Measurements from ENCODE around the gene HLA-DQA2.
"Not testable (repeated sequence)": the region's sequence is repeated elsewhere in the genome, so short reads cannot be mapped to it uniquely, and the experiment has no call there.

Gene HLA-DQA2

GRCh38 chr6:32752580-32752979 lies 11.4 kb downstream of the HLA-DQA2 start:
- in situ Hi-C loops (cut with HindIII; ENCODE audit: low pct_unique_long_range_greater_than_20kb, low sequenced_read_pairs): no loop called here
- DNase-seq (ENCODE audit: low read depth in 1 of 2, low spot score in 1 of 2): peak in 1 of 2 experiments; percentile 22

DNA sequence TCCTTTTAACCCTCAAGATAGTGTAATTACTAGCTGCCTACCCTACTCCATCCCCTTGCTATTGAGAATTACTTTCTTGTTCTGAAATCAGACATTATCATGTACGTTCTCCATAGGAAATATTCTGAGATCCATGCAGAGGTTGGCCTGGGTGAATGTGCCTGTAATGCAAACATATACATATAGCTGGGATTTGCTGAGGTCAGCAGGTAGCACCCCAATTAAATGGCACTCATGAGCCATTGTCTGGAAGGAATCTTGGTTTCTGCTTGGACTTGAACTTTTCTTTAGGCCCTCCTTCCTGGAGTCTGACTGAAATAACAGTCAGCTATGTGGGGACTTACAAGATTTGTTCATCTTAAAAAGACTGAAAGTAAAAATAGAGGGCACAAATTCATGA lies 18.5 kb downstream of the HLA-DQA2 start:
- in situ Hi-C loops (cut with HindIII; ENCODE audit: low pct_unique_long_range_greater_than_20kb, low sequenced_read_pairs): no loop called here
- DNase-seq (ENCODE audit: low read depth in 1 of 2, low spot score in 1 of 2): no peak

More at GRCh38 chr6:32752580-32752979, 11.4 kb downstream of the HLA-DQA2 start:
- TF ChIP-seq JUND (IDR thresholded peaks at IDR 0.05; ENCODE audit: low read depth): no peak

DNA sequence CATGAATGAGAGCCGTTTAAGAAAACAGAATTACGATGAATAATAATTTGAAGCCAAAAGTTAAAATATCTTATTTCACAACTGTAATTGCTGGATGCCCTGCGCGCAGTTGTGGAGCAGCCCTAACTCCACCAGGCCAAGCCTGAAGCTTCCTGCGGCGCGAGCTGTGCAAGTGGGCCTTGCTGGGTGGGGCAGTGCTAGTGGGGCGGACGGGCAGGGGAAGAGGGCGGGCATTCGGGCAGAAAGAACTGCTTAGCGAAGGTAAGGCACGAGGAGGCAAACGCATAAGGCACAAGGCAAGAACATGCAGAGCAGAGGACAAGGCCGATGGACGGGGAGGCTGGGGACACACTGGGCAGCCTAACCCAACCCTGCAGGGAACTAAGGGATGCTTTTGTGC lies 19.9 kb downstream of the HLA-DQA2 start:
- DNase-seq (ENCODE audit: low read depth in 1 of 2, low spot score in 1 of 2): no peak
- TF ChIP-seq JUND (IDR thresholded peaks at IDR 0.05; ENCODE audit: low read depth): no peak
- in situ Hi-C loops (cut with HindIII; ENCODE audit: low pct_unique_long_range_greater_than_20kb, low sequenced_read_pairs): no loop called here

More for the DNA sequence above, 18.5 kb downstream of the HLA-DQA2 start:
- no peak for TF ChIP-seq JUND (IDR thresholded peaks at IDR 0.05; ENCODE audit: low read depth)

DNA sequence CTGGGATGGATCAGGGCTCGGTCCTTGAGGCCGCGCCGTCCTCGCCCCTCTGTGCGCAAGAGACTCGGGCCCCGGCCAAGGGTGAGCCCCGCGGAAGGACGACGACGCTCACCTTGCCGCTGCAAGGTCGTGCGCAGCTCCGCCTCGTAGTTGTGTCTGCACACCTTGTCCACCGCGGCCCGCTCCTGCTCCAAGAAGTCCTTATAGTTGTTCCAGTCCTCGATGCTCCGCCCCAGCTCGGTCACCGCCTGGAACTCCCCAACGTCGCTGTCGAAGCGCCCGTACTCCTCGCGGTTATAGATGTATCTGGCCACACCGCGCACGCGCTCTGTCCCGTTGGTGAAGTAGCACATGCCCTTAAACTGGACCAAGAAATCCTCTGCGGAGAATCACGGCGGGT lies 20.4 kb downstream of the HLA-DQA2 start:
- in situ Hi-C loops (cut with HindIII; ENCODE audit: low pct_unique_long_range_greater_than_20kb, low sequenced_read_pairs): no loop called here
- no peak for DNase-seq (ENCODE audit: low read depth in 1 of 2, low spot score in 1 of 2)
- TF ChIP-seq JUND (IDR thresholded peaks at IDR 0.05; ENCODE audit: low read depth): no peak

- in situ Hi-C loops (cut with HindIII; ENCODE audit: low pct_unique_long_range_greater_than_20kb, low sequenced_read_pairs): no loop called here
- no peak for DNase-seq (ENCODE audit: low read depth in 1 of 2, low spot score in 1 of 2)
- TF ChIP-seq JUND (IDR thresholded peaks at IDR 0.05; ENCODE audit: low read depth): no peak
Observed at GRCh38 chr6:32763421-32763820, 22.2 kb downstream of the HLA-DQA2 start, which contains the start of gene HLA-DQB2. HLA-DQB2 (minus strand) TSS chr6:32763532; CDS start chr6:32763470, 62 bp downstream.

- in situ Hi-C loops (cut with HindIII; ENCODE audit: low pct_unique_long_range_greater_than_20kb, low sequenced_read_pairs): no loop called here
- DNase-seq (ENCODE audit: low read depth in 1 of 2, low spot score in 1 of 2): peak in 1 of 2 experiments; percentile 9
- TF ChIP-seq JUND (IDR thresholded peaks at IDR 0.05; ENCODE audit: low read depth): no peak
Observed at GRCh38 chr6:32764048-32764447, 22.9 kb downstream of the HLA-DQA2 start.

DNA sequence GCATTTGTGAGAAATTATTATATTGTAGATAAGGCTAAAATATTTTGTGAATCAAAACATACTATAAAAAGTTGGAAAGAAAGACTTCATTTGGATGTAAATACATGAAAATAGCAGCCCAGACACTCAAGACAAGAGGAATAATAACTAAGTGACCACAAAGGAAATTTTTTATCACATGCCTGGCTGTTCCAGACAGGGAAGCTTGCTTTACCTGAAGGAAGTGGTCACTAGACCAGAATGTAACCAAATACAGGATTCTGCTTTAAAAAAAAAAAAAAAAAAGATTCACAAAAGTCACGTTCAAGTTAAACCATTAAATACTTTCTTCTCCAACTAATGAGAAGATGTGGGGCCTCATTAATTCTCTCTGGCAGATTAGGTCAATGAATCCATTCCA lies 31.5 kb downstream of the HLA-DQA2 start:
- in situ Hi-C loops (cut with HindIII; ENCODE audit: low pct_unique_long_range_greater_than_20kb, low sequenced_read_pairs): no loop called here
- no peak for TF ChIP-seq JUND (IDR thresholded peaks at IDR 0.05; ENCODE audit: low read depth)
- DNase-seq (ENCODE audit: low read depth in 1 of 2, low spot score in 1 of 2): no peak

GRCh38 chr6:32774426-32774825 lies 33.2 kb downstream of the HLA-DQA2 start:
- no peak for TF ChIP-seq JUND (IDR thresholded peaks at IDR 0.05; ENCODE audit: low read depth)
- in situ Hi-C loops (cut with HindIII; ENCODE audit: low pct_unique_long_range_greater_than_20kb, low sequenced_read_pairs): no loop called here
- no peak for DNase-seq (ENCODE audit: low read depth in 1 of 2, low spot score in 1 of 2)

DNA sequence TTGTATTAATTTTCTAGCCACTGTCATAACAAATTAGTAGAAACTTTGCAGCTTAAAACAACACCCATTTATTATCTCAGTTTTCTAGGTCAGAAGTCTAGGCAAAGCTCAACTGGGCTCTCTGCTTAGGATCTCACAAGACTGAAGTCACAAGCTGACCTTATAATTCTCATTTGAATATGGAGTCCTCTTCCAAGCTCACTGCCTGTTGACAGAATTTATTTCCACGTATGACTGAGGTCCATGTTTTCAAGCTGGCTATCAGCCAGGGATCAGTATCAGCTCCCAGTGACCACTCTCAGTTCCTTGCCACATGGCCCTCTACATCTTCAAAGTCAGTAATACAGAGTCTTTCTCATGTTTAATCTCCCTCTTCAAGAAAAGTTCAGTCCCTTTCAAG lies 33.9 kb downstream of the HLA-DQA2 start:
- DNase-seq (ENCODE audit: low read depth in 1 of 2, low spot score in 1 of 2): no peak
- no peak for TF ChIP-seq JUND (IDR thresholded peaks at IDR 0.05; ENCODE audit: low read depth)
- in situ Hi-C loops (cut with HindIII; ENCODE audit: low pct_unique_long_range_greater_than_20kb, low sequenced_read_pairs): no loop called here

GRCh38 chr6:32779036-32779435 lies 37.8 kb downstream of the HLA-DQA2 start:
- in situ Hi-C loops (cut with HindIII; ENCODE audit: low pct_unique_long_range_greater_than_20kb, low sequenced_read_pairs): no loop called here
- no peak for DNase-seq (ENCODE audit: low read depth in 1 of 2, low spot score in 1 of 2)
- no peak for TF ChIP-seq JUND (IDR thresholded peaks at IDR 0.05; ENCODE audit: low read depth)

- DNase-seq (ENCODE audit: low read depth in 1 of 2, low spot score in 1 of 2); in situ Hi-C loops (cut with HindIII; ENCODE audit: low pct_unique_long_range_greater_than_20kb, low sequenced_read_pairs): not testable (repeated sequence)
Observed at GRCh38 chr6:32782923-32783322, 41.7 kb downstream of the HLA-DQA2 start.

GRCh38 chr6:32785781-32786533 lies 44.8 kb downstream of the HLA-DQA2 start:
- peak; percentile 46 to 76 for DNase-seq (ENCODE audit: low read depth in 1 of 2, low spot score in 1 of 2)
- no peak for TF ChIP-seq JUND (IDR thresholded peaks at IDR 0.05; ENCODE audit: low read depth)
- in situ Hi-C loops (cut with HindIII; ENCODE audit: low pct_unique_long_range_greater_than_20kb, low sequenced_read_pairs): no loop called here

DNA sequence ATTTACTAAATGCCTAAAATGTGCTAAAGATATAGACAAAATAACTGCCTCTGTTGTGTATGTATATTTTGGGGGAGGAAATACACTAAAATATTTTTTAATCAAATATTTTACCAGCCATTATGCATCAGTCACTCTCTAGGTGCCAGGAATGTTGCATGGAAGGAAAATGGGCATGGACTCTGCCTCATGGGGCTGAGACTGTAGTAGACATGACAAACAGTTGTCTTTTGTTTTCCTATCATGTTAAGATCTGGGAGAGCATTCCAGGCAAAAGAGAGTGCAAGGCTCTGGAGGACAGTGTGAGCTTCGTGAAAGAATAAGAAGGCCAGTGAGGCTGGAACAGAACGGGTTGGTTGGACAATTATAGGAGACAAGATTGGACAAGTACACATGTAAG lies 49.1 kb downstream of the HLA-DQA2 start:
- peak in 1 of 2 experiments; percentile 20 for DNase-seq (ENCODE audit: low read depth in 1 of 2, low spot score in 1 of 2)
- in situ Hi-C loops (cut with HindIII; ENCODE audit: low pct_unique_long_range_greater_than_20kb, low sequenced_read_pairs): no loop called here
- TF ChIP-seq JUND (IDR thresholded peaks at IDR 0.05; ENCODE audit: low read depth): no peak
